DND-41 (cell line): ENCODE measurements around the gene COG7.

Source experiments
- ATAC-seq: fragments of 200-7000 bp; cut with Tn5 transposase; 3 replicates; pipeline ENCODE4 v1.9.1; 2021; ENCODE audit warnings: low read depth; ENCODE audit not compliant: insufficient read depth
- DNase-seq: peaks from one replicate; pipeline ENCODE4 v3.0.0-alpha.2; 2020
- H2AFZ ChIP-seq: 2 replicates; pipeline ENCODE4 v1.6.0; 2012; ENCODE audit warnings: low read depth, low read length
- H3K27ac ChIP-seq: 2 replicates; pipeline ENCODE4 v1.5.1; 2012; ENCODE audit warnings: low read length, inconsistent platforms
- H3K27me3 ChIP-seq: fragments of 200-600 bp; sonication (generic); 2 replicates; pipeline ENCODE4 v1.6.0; 2012; ENCODE audit warnings: low read length, mild to moderate bottlenecking, inconsistent platforms; ENCODE audit not compliant: insufficient read depth, poor library complexity
- H3K36me3 ChIP-seq: 2 replicates; pipeline ENCODE4 v1.5.1; 2012; ENCODE audit warnings: low read length, inconsistent platforms; ENCODE audit not compliant: insufficient read depth
- H3K4me1 ChIP-seq: 2 replicates; pipeline ENCODE4 v1.5.1; 2012; ENCODE audit warnings: mild to moderate bottlenecking, low read length; ENCODE audit not compliant: insufficient read depth
- H3K4me2 ChIP-seq: 2 replicates; pipeline ENCODE4 v1.6.0; 2012; ENCODE audit warnings: mild to moderate bottlenecking, moderate library complexity, low read length, inconsistent platforms; ENCODE audit not compliant: insufficient read depth
- H3K4me3 ChIP-seq, 2 experiments: fragments of 200-600 bp in 1 of 2; shearing (Covaris generic) in 1 of 2; 2 replicates each; pipeline ENCODE4 v1.5.1; 2012 to 2016; ENCODE audit warnings: inconsistent platforms in 2 of 2, low read length in 2 of 2, mild to moderate bottlenecking in 2 of 2, low read depth in 1 of 2, moderate library complexity in 1 of 2
- H3K79me2 ChIP-seq: 2 replicates; pipeline ENCODE4 v1.6.0; 2012; ENCODE audit warnings: low read length, inconsistent platforms; ENCODE audit not compliant: insufficient read depth
- H3K9ac ChIP-seq: 2 replicates; pipeline ENCODE4 v1.6.0; 2012; ENCODE audit warnings: low read depth, mild to moderate bottlenecking, inconsistent platforms, low read length, moderate library complexity
- H3K9me3 ChIP-seq: 2 replicates; pipeline ENCODE4 v1.5.1; 2012; ENCODE audit warnings: low read length, moderate library complexity, mild to moderate bottlenecking, inconsistent platforms; ENCODE audit not compliant: insufficient read depth, severe bottlenecking
- H4K20me1 ChIP-seq: 2 replicates; pipeline ENCODE4 v1.6.0; 2012; ENCODE audit warnings: low read length; ENCODE audit not compliant: insufficient read depth
- CTCF ChIP-seq: IDR thresholded peaks from 2 replicates; pipeline ENCODE4 v1.5.1; 2012; ENCODE audit warnings: borderline replicate concordance, low read length, moderate library complexity, mild to moderate bottlenecking; ENCODE audit not compliant: poor library complexity, severe bottlenecking; ENCODE audit errors: extremely low read depth
- EZH2 ChIP-seq: IDR thresholded peaks from 3 replicates; pipeline ENCODE4 v1.6.1; 2012; ENCODE audit warnings: borderline replicate concordance, low read depth, mild to moderate bottlenecking, moderate library complexity, low read length, inconsistent platforms; ENCODE audit not compliant: severe bottlenecking

COG7 gene

GRCh38 chr16:23365602-23366240 lies 87.3 kb downstream of the COG7 start:
- no peak for ATAC-seq
- H3K27ac ChIP-seq, result no peak overlapping the region
- H3K9me3 ChIP-seq, result no peaks in the 10 kb centered on the region
- H3K4me1 ChIP-seq, result 0 out of 2 replicates have a peak, but pooled peaks cover 5% of the 10 kb centered on the region
- H4K20me1 ChIP-seq, result no peaks in the 10 kb centered on the region
- no peaks in the 10 kb centered on the region for H3K36me3 ChIP-seq
- no peak overlapping the region for H3K9ac ChIP-seq
- no peak for DNase-seq
- H2AFZ ChIP-seq, result no peak overlapping the region
- H3K27me3 ChIP-seq, result no peaks in the 10 kb centered on the region
- no peaks in the 10 kb centered on the region for H3K79me2 ChIP-seq
- TF ChIP-seq CTCF (no peak), EZH2 (no peak)
- H3K4me3 ChIP-seq, result no peak overlapping the region
- no peak overlapping the region for H3K4me2 ChIP-seq

GRCh38 chr16:23362460-23363317 lies 90.3 kb downstream of the COG7 start:
- H3K9ac ChIP-seq, result no peak overlapping the region
- 0 out of 2 replicates have a peak, but pooled peaks cover 5% of the 10 kb centered on the region for H3K4me1 ChIP-seq
- TF ChIP-seq CTCF (no peak), EZH2 (no peak)
- H3K9me3 ChIP-seq, result no peaks in the 10 kb centered on the region
- no peak overlapping the region for H3K4me2 ChIP-seq
- no peaks in the 10 kb centered on the region for H3K27me3 ChIP-seq
- H3K36me3 ChIP-seq, result no peaks in the 10 kb centered on the region
- H3K79me2 ChIP-seq, result no peaks in the 10 kb centered on the region
- no peak for ATAC-seq
- H2AFZ ChIP-seq, result no peak overlapping the region
- no peaks in the 10 kb centered on the region for H4K20me1 ChIP-seq
- no peak overlapping the region for H3K27ac ChIP-seq
- H3K4me3 ChIP-seq, result no peak overlapping the region
- DNase-seq, result no peak

GRCh38 chr16:23359092-23359760 lies 93.8 kb downstream of the COG7 start:
- Histone ChIP-seq H3K27ac (no peak overlapping the region), H3K4me2 (no peak overlapping the region), H3K4me3 (no peak overlapping the region), H3K27me3 (no peaks in the 10 kb centered on the region), H3K9me3 (no peaks in the 10 kb centered on the region), H4K20me1 (no peaks in the 10 kb centered on the region), H3K36me3 (no peaks in the 10 kb centered on the region), H3K4me1 (no peaks in the 10 kb centered on the region), H2AFZ (no peak overlapping the region), H3K79me2 (no peaks in the 10 kb centered on the region), H3K9ac (no peak overlapping the region)
- DNase-seq (no peak), ATAC-seq (no peak)
- TF ChIP-seq EZH2 (no peak), CTCF (no peak)
